ENCODE measurements around the gene PIGA.
A peak's percentile ranks its signal among the peaks of the same experiment; 100 is the strongest.

Gene PIGA

GRCh38 chrX:15349046-15349445, 13.7 kb upstream of the PIGA start:
- no peak overlapping the region for H3K9ac ChIP-seq (ENCODE audit: low read length)
- no peaks in the 10 kb centered on the region for H3K36me3 ChIP-seq (ENCODE audit: control insufficient read depth, insufficient read depth, low read length)
- no peaks in the 10 kb centered on the region for H3K9me3 ChIP-seq (ENCODE audit: control insufficient read depth, insufficient read depth, low read depth, low read length)
- H3K27me3 ChIP-seq (ENCODE audit: control insufficient read depth, insufficient read depth, low read length) = peaks cover 38% of the 10 kb centered on the region
- H3K27ac ChIP-seq (ENCODE audit: low read depth, low read length) = no peak overlapping the region
- peaks cover under 1% of the 10 kb centered on the region; the same call in 1 of the 2 replicates for H3K4me1 ChIP-seq (ENCODE audit: control insufficient read depth, insufficient read depth, low read length)
- no peak overlapping the region for H3K4me3 ChIP-seq (ENCODE audit: low read depth, low read length)

DNA sequence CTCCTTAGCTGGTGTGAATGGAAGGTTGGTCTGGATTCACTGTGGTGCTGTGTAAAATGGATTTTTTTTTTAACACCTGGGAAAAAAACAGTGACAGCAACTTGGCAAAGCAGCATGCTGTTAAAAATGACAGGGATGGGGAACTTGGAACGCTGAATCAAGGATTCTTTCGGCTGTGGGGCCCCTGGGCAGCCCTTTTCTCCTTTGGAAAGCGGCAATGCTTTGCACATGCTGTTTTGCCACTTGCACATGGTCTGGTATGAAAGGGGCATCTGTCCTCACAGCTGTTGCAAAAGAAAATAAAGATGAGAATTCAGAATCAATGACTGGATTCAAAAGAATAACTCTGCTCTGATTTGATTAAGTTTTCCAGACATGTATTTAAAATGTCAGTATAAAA, 10.7 kb upstream of the PIGA start:
- peaks cover 3% of the 10 kb centered on the region; the same call in 1 of the 2 replicates for H3K4me1 ChIP-seq (ENCODE audit: control insufficient read depth, insufficient read depth, low read length)
- no peaks in the 10 kb centered on the region for H3K36me3 ChIP-seq (ENCODE audit: control insufficient read depth, insufficient read depth, low read length)
- H3K27me3 ChIP-seq (ENCODE audit: control insufficient read depth, insufficient read depth, low read length) = peaks cover 52% of the 10 kb centered on the region
- no peak overlapping the region for H3K27ac ChIP-seq (ENCODE audit: low read depth, low read length)
- H3K4me3 ChIP-seq (ENCODE audit: low read depth, low read length) = no peak overlapping the region
- H3K9me3 ChIP-seq (ENCODE audit: control insufficient read depth, insufficient read depth, low read depth, low read length) = no peaks in the 10 kb centered on the region
- H3K9ac ChIP-seq (ENCODE audit: low read length) = no peak overlapping the region

- H3K9ac ChIP-seq (ENCODE audit: low read length) = no peak overlapping the region
- H3K4me3 ChIP-seq (ENCODE audit: low read depth, low read length) = no peak overlapping the region
- no peaks in the 10 kb centered on the region for H3K36me3 ChIP-seq (ENCODE audit: control insufficient read depth, insufficient read depth, low read length)
- H3K27ac ChIP-seq (ENCODE audit: low read depth, low read length) = no peak overlapping the region
- peaks cover 60% of the 10 kb centered on the region for H3K27me3 ChIP-seq (ENCODE audit: control insufficient read depth, insufficient read depth, low read length)
- peaks cover 3% of the 10 kb centered on the region; the same call in 1 of the 2 replicates for H3K4me1 ChIP-seq (ENCODE audit: control insufficient read depth, insufficient read depth, low read length)
- H3K9me3 ChIP-seq (ENCODE audit: control insufficient read depth, insufficient read depth, low read depth, low read length) = no peaks in the 10 kb centered on the region
Observed at GRCh38 chrX:15344106-15344505, 8.8 kb upstream of the PIGA start.

DNA sequence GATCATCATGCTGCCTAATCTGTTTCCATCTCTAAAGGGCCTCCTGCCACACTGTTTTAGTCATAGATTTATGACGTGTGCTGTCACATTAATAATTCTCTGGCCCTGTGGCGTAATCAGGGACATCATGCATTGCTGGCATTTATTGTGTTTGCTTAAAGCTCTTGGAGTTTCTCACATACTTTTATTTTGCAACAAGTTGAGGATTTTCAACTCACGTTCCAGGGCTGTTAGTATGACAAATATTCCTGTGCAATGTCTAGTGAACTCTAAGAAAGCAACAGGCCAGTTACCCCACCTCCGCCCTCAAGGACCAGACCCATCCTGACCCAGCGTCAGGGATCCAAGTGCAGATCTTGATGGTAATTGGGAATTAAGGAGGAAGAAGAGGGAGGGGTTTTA, 7.8 kb upstream of the PIGA start:
- Histone ChIP-seq H3K9me3 (ENCODE audit: control insufficient read depth, insufficient read depth, low read depth, low read length) (no peaks in the 10 kb centered on the region), H3K27me3 (ENCODE audit: control insufficient read depth, insufficient read depth, low read length) (peaks cover 62% of the 10 kb centered on the region), H3K27ac (ENCODE audit: low read depth, low read length) (no peak overlapping the region), H3K36me3 (ENCODE audit: control insufficient read depth, insufficient read depth, low read length) (no peaks in the 10 kb centered on the region), H3K4me3 (ENCODE audit: low read depth, low read length) (no peak overlapping the region), H3K9ac (ENCODE audit: low read length) (no peak overlapping the region), H3K4me1 (ENCODE audit: control insufficient read depth, insufficient read depth, low read length) (peaks cover 3% of the 10 kb centered on the region; the same call in 1 of the 2 replicates)

DNA sequence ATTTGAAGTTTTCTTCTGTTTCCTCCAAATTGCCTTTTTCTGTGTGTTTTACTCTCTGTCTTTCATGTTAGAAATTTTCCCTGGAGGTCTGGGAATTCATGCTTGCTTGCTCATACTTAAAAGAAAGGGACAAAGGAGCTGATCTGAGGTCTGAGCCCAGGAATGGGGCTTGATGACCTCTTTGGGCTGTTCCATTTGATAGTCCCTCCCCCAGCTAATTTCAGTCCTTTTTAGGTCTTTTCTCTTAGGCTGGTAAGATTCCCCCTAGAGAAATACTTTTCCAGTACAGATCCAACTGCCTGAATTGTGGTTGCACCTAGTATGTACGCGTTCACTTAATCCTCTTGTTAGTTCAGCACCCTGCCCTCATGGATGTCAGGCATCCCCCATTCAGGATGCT, 5.5 kb upstream of the PIGA start:
- H3K9ac ChIP-seq (ENCODE audit: low read length) = no peak overlapping the region
- peaks cover 62% of the 10 kb centered on the region for H3K27me3 ChIP-seq (ENCODE audit: control insufficient read depth, insufficient read depth, low read length)
- no peaks in the 10 kb centered on the region for H3K9me3 ChIP-seq (ENCODE audit: control insufficient read depth, insufficient read depth, low read depth, low read length)
- H3K4me1 ChIP-seq (ENCODE audit: control insufficient read depth, insufficient read depth, low read length) = peaks cover 3% of the 10 kb centered on the region; the same call in 1 of the 2 replicates
- H3K27ac ChIP-seq (ENCODE audit: low read depth, low read length) = no peak overlapping the region
- H3K36me3 ChIP-seq (ENCODE audit: control insufficient read depth, insufficient read depth, low read length) = no peaks in the 10 kb centered on the region
- H3K4me3 ChIP-seq (ENCODE audit: low read depth, low read length) = no peak overlapping the region

GRCh38 chrX:15336023-15336413, 695 bp upstream of the PIGA start:
- no peak overlapping the region for H3K9ac ChIP-seq (ENCODE audit: low read length)
- H3K36me3 ChIP-seq (ENCODE audit: control insufficient read depth, insufficient read depth, low read length) = peaks cover 10% of the 10 kb centered on the region
- H3K4me1 ChIP-seq (ENCODE audit: control insufficient read depth, insufficient read depth, low read length) = no peaks in the 10 kb centered on the region
- H3K9me3 ChIP-seq (ENCODE audit: control insufficient read depth, insufficient read depth, low read depth, low read length) = no peaks in the 10 kb centered on the region
- H3K4me3 ChIP-seq (ENCODE audit: low read depth, low read length) = peak overlapping the region; percentile 85
- H3K27ac ChIP-seq (ENCODE audit: low read depth, low read length) = no peak overlapping the region
- peaks cover 33% of the 10 kb centered on the region for H3K27me3 ChIP-seq (ENCODE audit: control insufficient read depth, insufficient read depth, low read length)

DNA sequence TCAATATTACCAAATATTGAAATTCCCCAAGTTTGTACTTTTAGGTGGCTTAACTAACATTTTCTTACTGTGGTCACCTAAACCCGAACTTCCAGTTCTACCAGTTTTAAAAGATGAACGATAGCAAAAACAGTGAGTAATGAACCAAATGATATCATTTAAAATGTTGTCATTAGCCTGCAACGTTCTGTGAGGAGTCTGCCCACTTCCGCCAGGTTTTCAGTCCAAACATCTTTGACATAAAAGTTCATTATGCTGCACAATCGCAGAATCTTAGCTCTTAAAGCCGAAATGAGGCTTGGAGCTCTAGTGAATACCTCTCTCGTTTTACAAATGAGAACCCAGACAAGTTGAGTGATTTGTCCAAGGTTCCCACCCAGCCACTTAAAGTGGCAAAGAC, 762 bp downstream of the PIGA start:
- Histone ChIP-seq H3K4me3 (ENCODE audit: low read depth, low read length) (peak overlapping the region; percentile 85), H3K36me3 (ENCODE audit: control insufficient read depth, insufficient read depth, low read length) (peaks cover 16% of the 10 kb centered on the region), H3K9me3 (ENCODE audit: control insufficient read depth, insufficient read depth, low read depth, low read length) (no peaks in the 10 kb centered on the region), H3K9ac (ENCODE audit: low read length) (peak overlapping the region; percentile 73), H3K27ac (ENCODE audit: low read depth, low read length) (peak overlapping the region; percentile 51; the same call in 1 of the 2 replicates), H3K4me1 (ENCODE audit: control insufficient read depth, insufficient read depth, low read length) (no peaks in the 10 kb centered on the region), H3K27me3 (ENCODE audit: control insufficient read depth, insufficient read depth, low read length) (peaks cover 27% of the 10 kb centered on the region)

DNA sequence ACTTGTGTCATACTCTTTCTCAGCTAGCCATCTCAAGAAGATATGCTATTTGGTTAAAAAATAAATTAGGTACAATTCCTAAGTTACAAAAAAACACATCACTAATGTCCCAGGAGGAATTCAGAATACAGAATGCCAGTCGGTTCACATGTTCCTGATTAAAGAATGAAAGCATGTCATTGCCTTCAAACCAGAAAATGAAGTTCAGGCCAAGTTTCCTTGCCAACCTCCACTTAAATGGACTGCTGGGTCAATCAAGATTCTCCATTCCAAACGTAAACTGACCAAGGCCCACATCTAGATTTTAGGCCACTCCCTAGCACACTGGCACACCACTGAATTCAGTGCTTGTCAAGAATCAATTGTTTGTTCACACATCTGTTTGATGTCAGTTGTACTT, 6.5 kb downstream of the PIGA start:
- H3K4me3 ChIP-seq (ENCODE audit: low read depth, low read length) = no peak overlapping the region
- H3K27me3 ChIP-seq (ENCODE audit: control insufficient read depth, insufficient read depth, low read length) = peaks cover 4% of the 10 kb centered on the region; the same call in 1 of the 2 replicates
- peaks cover 38% of the 10 kb centered on the region for H3K36me3 ChIP-seq (ENCODE audit: control insufficient read depth, insufficient read depth, low read length)

GRCh38 chrX:15328131-15328530, 7.2 kb downstream of the PIGA start:
- Histone ChIP-seq H3K4me3 (ENCODE audit: low read depth, low read length) (no peak overlapping the region), H3K4me1 (ENCODE audit: control insufficient read depth, insufficient read depth, low read length) (no peaks in the 10 kb centered on the region), H3K36me3 (ENCODE audit: control insufficient read depth, insufficient read depth, low read length) (peaks cover 45% of the 10 kb centered on the region), H3K27ac (ENCODE audit: low read depth, low read length) (no peak overlapping the region), H3K27me3 (ENCODE audit: control insufficient read depth, insufficient read depth, low read length) (peaks cover 8% of the 10 kb centered on the region; the same call in 1 of the 2 replicates), H3K9me3 (ENCODE audit: control insufficient read depth, insufficient read depth, low read depth, low read length) (no peaks in the 10 kb centered on the region), H3K9ac (ENCODE audit: low read length) (no peak overlapping the region)

More for the DNA sequence above, 6.5 kb downstream of the PIGA start:
- H3K9ac ChIP-seq (ENCODE audit: low read length) = no peak overlapping the region
- H3K27ac ChIP-seq (ENCODE audit: low read depth, low read length) = no peak overlapping the region
- H3K4me1 ChIP-seq (ENCODE audit: control insufficient read depth, insufficient read depth, low read length) = no peaks in the 10 kb centered on the region
- no peaks in the 10 kb centered on the region for H3K9me3 ChIP-seq (ENCODE audit: control insufficient read depth, insufficient read depth, low read depth, low read length)

- peaks cover 38% of the 10 kb centered on the region for H3K36me3 ChIP-seq (ENCODE audit: control insufficient read depth, insufficient read depth, low read length)
- H3K27ac ChIP-seq (ENCODE audit: low read depth, low read length) = no peak overlapping the region
- no peak overlapping the region for H3K9ac ChIP-seq (ENCODE audit: low read length)
- H3K9me3 ChIP-seq (ENCODE audit: control insufficient read depth, insufficient read depth, low read depth, low read length) = no peaks in the 10 kb centered on the region
- H3K4me3 ChIP-seq (ENCODE audit: low read depth, low read length) = no peak overlapping the region
- no peaks in the 10 kb centered on the region for H3K4me1 ChIP-seq (ENCODE audit: control insufficient read depth, insufficient read depth, low read length)
- H3K27me3 ChIP-seq (ENCODE audit: control insufficient read depth, insufficient read depth, low read length) = peaks cover 12% of the 10 kb centered on the region; the same call in 1 of the 2 replicates
Observed at GRCh38 chrX:15322472-15322871, 12.9 kb downstream of the PIGA start.

DNA sequence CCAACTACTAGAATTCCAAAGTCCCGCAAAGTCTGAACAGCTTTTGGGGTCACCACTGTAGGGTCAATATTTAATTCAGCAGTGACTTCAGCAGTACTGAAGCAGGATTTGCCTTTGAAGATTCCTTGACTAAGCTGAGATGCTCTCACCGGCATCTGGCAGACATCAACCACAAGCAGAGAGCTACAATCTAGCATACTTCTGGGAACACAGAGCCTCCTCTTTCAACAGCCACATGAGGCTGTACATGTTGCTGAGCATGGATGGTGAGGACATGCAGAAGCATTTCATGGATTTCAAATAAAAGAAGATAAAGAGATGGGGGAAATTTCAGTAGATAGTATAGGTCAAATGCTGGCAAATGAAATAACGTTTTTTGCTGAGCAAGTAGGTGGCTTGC, 13.3 kb downstream of the PIGA start:
- Histone ChIP-seq H3K27me3 (ENCODE audit: control insufficient read depth, insufficient read depth, low read length) (peaks cover 12% of the 10 kb centered on the region; the same call in 1 of the 2 replicates), H3K36me3 (ENCODE audit: control insufficient read depth, insufficient read depth, low read length) (peaks cover 38% of the 10 kb centered on the region), H3K9ac (ENCODE audit: low read length) (no peak overlapping the region), H3K4me3 (ENCODE audit: low read depth, low read length) (no peak overlapping the region), H3K9me3 (ENCODE audit: control insufficient read depth, insufficient read depth, low read depth, low read length) (no peaks in the 10 kb centered on the region), H3K27ac (ENCODE audit: low read depth, low read length) (no peak overlapping the region), H3K4me1 (ENCODE audit: control insufficient read depth, insufficient read depth, low read length) (no peaks in the 10 kb centered on the region)

- Histone ChIP-seq H3K27ac (ENCODE audit: low read depth, low read length) (no peak overlapping the region), H3K9ac (ENCODE audit: low read length) (no peak overlapping the region), H3K27me3 (ENCODE audit: control insufficient read depth, insufficient read depth, low read length) (peaks cover 12% of the 10 kb centered on the region; the same call in 1 of the 2 replicates), H3K36me3 (ENCODE audit: control insufficient read depth, insufficient read depth, low read length) (peaks cover 38% of the 10 kb centered on the region), H3K4me1 (ENCODE audit: control insufficient read depth, insufficient read depth, low read length) (no peaks in the 10 kb centered on the region), H3K9me3 (ENCODE audit: control insufficient read depth, insufficient read depth, low read depth, low read length) (no peaks in the 10 kb centered on the region), H3K4me3 (ENCODE audit: low read depth, low read length) (no peak overlapping the region)
Observed at GRCh38 chrX:15321447-15321846, 13.9 kb downstream of the PIGA start.

All from HUES6 (cell line).